GM21576 (cell line): ENCODE measurements around the gene STRC.
"Not testable (repeated sequence)": the region's sequence is repeated elsewhere in the genome, so short reads cannot be mapped to it uniquely, and the experiment has no call there.

Experiments
- ATAC-seq: cut with Tn5 transposase; IDR thresholded peaks from one replicate; pipeline ENCODE4 v1.9.1; 2021; ENCODE audit warnings: mild to moderate bottlenecking, moderate library complexity; ENCODE audit not compliant: unreplicated experiment

STRC gene

DNA sequence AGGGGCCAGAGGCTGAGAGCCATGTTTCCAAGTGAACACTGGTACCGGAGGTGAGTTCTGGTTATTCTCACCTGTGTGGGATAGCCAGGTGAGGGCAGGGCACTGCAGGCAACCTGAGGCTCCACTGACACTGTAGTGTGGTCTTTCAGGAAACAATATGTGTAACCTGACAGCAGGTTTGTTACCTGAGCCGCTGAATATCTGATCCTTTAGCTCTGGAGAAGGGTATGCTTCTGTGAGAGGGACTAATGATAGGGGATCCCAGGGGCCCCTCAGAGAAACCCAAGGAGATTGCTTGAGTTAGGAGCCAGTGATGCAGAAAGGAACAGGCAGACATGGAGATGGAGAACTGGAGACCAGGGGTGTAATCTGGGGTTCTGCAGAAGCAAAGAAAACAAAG, at the start of gene STRC:
STRC (minus strand) TSS at position 101 of the 400 bp plus-strand sequence; CDS start at position 23, 78 bp downstream.
- not testable (repeated sequence) for ATAC-seq

DNA sequence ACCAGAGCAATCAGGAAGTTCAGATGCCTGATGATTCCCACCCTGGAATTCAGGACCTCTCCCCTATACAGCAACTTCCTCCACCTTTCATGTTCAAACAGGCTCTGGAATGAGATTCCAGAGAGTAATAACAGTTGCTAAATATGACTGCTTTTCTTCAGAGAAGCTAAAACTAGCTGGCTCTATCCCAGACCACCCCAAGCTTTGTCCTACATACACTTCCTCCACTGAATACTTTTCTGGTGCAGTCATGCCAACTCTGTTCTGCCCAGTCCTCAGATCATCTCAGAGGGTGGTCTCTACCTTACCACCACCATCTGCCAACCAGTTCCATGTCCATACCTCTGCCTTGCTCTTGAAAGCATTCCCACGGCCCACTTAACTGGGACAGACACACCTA, 47.6 kb upstream of the STRC start:
- ATAC-seq = not testable (repeated sequence)

DNA sequence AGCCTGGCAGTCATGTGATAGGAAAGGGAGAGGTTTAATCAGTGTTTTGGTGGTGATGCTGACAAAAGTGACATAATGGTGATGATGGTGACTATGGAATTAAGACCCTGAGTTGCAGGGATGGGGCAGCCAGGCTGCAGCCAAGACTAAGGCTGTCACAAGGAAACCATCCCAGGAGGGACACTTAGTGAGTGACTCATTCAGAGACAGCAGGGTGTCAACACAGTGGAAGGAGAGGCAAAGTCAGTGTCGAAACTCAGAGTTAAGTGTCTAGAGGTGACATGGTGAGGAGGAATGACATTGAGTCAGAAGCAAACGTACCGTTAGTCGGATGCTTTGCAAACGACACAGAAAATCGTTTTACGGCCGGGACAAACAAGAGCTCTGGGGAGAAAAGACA, 44.7 kb upstream of the STRC start:
- ATAC-seq = not testable (repeated sequence)

DNA sequence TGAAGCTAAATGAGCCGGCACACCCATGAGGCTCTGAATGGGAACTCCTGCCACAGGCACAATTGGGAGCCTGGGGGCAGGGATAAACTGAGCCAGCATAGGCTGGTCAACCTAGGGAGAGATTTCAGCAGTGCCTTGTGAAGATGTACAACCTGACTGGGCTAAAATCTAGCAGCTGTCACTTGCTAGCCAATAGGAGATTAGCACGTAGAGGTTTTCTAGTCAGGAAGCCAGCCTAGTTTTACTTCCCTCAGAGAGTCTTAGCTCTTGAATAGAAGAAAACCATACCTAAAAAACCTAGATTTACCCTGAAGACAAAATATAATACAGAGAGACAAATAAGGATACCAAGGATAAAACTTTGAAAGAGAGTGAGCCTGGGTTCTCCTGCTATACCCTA, 43.7 kb upstream of the STRC start:
- not testable (repeated sequence) for ATAC-seq

DNA sequence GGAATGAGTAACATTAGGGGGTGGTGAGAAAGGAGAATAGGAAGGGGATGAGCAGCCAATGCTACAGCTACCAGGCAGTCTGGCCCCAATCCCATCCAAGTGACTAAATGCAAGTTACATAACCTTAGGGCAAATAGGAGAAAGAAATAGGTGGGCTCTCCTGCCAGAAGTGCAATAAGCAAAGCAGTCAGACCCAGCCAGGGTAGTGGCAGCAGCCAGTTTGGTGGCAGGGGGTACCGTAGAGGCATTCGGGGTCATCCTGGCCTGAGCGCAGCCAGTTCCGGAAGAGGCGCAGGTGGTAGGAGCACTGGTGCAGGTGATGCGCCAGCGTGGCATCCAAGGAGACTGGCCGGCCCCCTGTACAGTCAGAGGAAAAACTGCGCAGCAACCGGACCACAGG, 41.1 kb upstream of the STRC start:
- not testable (repeated sequence) for ATAC-seq

DNA sequence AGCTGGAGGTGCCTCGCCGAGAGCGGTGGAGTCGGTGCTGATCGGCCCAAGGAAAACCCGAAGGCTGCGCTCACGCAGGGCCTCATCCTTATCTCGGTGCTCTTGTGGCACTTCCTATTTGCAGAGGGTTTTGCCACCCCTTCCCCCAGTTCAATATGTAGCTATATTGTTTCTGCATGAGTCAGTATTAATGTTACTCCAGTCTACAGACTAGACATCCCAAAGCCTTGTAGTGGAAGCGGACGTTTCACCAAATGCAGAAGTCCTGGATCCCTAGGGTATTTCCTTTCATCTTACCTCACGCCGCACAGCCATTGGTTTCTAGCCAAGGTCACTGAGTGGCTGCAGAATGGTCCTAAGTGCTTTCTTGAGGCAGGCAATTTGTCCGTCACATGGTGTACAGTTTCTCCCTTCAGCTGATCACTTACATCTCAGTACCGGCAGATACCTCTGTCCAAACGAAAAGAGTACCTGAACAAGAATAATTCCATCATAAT, 30.9 kb upstream of the STRC start:
- not testable (repeated sequence) for ATAC-seq

DNA sequence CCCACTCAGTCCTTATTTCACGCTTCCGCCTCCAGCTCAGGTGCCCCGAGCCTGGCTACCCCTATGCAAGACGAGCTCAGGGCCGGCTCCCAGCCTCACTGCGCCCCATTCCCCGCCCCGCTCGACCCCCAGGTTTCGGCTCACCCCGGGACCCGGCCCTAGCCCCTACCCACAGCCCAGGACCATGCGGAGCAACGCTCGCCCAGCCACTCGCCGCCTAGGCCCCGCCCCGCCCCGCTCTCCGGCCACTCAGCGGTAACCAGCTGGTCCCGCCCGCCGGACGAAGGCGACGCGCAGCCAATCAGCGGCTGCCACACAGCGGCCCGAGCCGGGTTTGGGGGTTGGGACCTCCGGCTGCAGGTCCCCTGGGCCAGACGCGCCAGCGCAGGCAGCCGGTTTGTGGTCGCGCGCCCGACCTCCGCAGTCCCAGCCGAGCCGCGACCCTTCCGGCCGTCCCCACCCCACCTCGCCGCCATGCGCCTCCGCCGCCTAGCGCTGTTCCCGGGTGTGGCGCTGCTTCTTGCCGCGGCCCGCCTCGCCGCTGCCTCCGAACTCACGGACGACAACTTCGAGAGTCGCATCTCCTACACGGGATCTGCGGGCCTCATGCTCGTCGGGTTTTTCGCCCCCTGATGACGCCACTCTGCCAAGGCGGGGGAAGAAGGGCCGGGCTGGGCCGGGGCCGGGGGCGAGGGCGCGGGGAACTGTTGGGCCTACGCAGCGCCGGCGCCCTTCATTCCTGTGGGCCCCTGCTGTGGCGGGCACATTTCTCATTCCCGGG, 30.2 kb upstream of the STRC start, which contains the start of gene CATSPER2:
CATSPER2 (minus strand) TSS at position 196 of the 781 bp plus-strand sequence. CDS start 783 bp downstream, outside the sequence.
- ATAC-seq = no peak

DNA sequence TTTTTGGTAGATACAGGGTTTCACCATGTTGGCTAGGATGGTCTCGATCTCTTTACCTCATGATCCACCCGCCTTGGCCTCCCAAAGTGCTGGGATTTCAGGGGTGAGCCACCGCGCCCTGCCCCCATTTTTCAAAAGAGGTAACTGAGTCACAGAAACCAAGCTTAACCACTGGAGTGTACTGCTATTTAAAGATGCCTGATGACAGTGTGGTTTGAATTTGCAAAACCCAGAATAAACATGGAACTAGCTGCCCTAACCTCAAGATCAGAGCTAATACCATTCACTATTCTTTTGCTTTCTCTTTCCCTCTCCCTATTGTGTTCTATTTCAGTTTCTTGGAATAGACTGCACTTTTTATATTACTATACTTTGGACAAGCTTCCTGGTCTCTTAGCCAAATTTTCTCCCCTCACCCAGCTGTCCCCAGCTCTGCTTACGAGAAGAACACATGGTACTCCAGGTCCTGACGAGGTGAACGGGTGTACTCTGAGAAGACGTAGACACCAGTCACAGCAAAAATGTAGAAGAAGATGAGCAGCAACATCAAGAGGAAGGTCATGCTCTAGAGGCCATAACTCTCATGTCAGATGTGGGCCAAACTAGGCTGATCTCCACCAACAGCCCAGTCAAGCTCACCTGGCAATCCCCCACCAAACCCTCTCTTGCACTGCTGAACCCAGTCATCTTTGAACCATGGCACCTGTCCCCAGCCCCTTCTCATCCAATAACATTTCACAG, 20.0 kb upstream of the STRC start:
- peak; percentile 62 for ATAC-seq

DNA sequence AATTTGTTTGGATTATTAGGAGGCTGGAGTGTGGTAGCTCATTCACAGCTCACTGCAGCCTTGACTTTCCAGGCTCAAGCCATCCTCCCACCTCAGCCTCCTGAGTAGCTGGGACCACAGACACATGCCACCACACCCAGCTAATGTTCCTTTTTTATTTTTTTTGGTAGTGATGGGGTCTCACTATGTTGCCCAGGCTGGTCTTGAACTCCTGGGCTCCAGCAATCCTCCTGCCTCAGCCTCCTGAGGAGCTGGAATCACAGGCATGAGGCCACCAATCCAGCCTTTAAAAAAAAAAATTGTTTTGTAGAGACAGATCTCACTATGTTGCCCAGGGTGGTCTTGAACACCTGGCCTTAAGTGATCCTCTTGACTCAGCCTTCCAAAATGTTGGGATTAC, 8.3 kb upstream of the STRC start:
- ATAC-seq = not testable (repeated sequence)

DNA sequence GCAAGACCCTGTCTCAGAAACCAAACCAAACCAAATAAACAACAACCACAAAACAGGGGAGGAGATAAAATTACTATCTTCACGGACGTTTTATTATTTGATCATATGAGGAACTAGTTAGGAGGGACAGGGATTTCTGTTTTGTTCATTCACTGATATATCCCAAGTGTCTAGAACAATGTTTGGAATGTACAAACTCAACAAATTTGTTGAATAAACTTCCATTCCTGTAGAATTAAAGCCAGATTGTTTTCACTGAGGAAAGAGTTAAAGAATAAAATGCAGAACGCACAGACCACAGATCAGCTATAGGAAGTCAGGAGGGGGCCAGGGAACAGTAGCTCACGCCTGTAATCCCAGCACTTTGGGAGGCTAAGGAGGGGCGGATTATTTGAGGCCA, 6.5 kb upstream of the STRC start:
- no peak for ATAC-seq

DNA sequence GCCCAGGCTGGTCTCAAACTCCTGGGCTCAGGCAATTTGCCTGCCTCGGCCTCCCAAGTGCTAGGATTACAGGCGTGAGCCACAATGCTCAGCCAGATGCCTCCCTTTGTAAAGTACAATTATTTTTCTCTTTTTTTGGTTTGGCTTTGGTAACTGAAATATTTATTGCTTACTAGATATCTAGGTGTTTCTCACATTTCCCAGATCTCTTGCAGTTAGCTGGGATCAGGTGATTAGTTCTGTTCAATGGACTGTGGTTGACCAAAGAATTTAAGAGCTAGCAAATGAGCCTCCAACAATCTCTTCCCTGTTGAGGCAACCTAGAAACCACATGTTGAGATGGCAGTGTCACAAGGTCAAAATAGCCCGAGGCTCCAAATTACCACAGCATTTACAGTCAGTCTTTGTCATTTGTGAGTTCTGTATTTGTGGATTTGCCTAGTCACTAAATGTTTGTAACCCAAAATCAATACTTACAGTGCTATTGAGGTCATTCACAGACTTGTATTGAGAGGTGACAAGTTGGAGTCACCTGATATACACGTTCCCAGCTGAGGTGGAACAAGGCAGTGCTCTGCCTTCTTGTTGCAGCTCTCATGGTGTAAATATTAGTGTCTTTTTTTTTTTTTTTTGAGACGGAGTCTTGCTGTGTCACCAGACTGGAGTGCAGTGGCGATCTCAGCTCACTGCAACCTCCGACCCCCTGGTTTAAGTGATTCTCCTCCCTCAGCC, 3.6 kb upstream of the STRC start:
- not testable (repeated sequence) for ATAC-seq

DNA sequence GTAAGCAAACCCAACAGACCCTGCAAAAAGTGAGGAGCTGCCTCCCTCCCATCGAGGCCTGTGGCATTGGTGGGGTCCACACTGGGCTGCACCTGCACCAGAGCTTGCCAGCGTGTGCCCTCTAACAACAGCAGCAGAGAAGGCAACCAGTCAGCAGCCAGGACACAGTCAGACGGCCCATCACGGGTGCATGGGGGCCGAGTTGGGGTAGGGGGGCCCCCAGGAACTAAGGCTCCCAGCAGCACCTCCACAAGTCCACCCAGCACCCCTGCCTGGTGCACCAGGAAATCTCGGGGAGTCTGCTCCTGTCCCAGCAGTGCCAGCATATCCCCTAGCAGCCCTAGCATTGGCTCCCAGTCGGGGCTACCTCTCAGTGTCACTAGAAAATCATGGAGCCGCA, 850 bp downstream of the STRC start:
- ATAC-seq = not testable (repeated sequence)

DNA sequence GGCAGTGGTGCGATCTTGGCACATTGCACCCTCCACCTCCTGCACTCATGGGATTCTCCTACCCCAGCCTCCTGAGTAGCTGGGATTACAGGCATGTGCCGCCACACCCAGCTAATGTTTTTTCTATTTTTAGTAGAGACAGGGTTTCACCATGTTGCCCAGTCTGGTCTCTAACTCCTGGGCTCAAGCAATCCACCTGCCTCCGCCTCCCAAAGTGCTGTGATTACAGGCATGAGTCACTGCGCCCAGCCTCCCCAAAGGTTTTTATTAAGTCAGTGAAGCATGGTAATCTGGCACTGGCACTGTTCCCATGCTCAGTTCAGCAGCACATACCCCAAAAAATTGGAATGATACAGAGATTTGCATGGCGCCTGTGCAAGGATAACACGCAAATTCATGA, 16.4 kb downstream of the STRC start:
- ATAC-seq = not testable (repeated sequence)

DNA sequence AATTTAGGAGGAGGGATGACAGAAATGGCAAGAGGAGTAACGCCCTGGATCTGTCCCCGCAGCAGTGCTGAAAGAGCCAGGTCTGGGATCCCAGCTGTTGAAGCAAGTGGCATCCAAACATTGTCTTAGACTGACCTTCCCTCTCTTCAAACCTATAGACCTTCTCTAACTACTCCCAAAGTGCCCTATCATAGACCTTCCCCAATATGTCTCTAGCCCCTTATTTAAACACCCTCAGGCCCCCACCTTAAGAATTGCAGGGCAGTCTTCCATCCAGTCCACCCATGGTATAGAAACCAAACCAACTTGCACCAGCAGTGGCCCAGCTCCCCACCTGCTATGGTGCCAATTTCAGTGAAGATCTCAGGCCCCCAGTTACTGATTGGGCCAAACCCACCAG, 18.4 kb downstream of the STRC start:
- not testable (repeated sequence) for ATAC-seq

DNA sequence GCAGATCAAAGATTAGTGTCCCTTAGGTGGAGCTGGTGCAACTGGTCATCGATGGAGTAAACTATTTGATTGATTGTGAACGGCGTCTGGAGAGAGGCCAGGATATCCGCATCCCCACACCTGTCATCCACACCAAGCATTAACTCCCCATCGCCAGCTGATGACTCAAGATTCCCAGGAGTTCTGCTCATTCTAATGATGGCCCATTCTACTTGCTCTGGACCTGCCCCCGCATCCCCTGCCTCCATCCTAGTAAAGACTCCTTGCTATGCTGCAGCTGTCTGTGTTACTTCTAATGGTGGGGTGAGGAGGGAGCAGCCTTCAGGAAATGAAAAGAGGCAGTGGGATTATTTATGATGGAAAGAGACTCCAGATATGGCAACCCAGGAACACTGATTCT, 19.5 kb downstream of the STRC start:
- not testable (repeated sequence) for ATAC-seq

DNA sequence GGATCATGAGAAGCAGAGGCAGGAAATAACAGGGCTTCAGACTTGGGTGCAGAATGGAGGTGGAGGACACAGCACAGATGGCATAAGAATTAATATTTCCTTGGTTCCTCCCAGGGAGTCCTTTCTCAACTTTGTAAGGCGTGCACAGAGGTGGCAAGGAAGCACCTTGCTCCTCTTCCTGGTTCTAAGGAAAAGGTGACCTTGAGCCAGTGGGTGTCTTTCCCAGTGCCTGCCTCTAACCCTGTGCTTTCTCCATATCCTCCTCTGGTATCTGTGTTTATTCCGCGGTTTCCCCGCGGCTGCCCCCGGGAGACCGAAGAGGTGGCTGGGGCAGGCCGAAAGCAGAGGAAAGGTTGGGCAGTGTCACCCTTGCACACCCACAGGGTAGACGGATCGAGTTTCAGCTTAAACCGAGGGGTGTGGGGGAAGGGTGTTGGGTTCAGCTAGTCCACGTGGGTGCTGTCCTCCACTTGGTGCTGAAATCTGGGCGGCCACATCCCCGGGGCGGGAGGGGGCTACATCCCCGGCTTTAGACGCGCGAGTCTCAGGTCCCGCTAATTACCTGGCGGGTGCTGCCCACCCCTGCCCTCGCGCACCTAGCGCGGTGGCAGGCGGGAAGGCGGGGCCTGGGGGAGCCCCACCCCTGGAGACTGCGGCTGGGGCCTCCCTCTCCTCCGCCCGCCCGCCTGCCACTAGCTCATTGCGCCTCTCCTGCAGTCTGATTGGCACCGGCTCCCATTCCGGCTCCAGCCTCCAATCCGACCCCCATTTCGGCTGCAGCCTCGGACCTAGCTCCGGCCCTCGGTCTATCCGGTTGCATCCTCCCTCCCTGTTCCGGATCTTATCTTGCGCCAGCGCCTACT, 25.0 kb downstream of the STRC start, which contains the start of gene CKMT1B:
CKMT1B (plus strand) TSS at position 700 of the 863 bp plus-strand sequence. CDS start 192 bp downstream, outside the sequence.
- not testable (repeated sequence) for ATAC-seq

DNA sequence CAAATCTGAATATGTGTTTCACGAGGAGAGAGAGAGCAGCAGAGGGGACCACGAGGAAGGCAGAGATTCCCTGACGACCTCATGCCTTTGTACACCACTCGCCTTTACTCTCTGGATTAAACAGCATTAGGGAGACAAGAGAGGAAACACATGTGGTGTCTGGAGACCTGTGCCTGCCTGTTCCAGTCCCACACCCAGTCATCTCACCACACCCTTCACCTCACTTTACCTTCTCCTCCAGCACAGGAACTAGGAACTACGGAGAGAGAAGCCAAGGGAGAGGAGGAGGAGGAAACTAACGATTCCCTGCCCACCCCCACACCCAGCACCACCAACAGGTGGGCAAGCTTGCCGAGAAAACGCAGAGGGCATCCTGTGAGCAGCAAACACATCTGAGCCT, 25.8 kb downstream of the STRC start:
- not testable (repeated sequence) for ATAC-seq

DNA sequence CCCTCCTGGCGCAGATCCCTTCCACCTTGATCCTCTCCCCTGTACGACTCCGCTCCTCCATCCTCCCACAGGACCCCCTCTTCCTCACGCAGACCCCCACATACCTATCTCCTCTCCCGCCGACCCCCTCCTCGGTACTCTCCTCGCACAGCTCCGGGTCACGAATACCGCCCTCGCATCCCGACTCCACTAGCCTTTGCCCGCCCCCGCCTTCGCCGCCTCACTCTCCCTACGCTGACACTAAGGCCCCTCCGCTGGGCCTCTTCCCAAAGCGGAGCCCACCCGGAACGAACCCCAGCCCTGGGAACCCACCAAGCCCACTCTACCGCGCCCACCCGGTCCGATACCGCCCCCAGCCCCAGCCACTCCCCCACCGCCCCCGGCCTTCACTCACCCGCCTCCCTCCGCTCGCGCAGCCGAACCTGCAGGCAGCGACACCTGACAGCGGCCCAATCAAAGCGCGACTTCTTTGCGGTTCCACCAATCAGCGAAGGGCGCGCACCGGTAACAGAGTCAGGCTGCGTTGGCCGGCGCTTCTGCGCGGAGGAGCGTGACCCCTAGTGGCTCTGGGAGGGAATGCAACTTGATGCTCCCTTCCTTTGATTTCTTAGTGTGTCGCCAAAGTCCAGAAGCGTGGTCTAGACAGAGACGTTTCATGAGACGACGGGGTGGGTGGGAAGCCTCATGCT, 28.7 kb downstream of the STRC start, which contains the start of gene PPIP5K1:
PPIP5K1 (minus strand) TSS at position 431 of the 689 bp plus-strand sequence. CDS start 5,704 bp downstream, outside the sequence.
- ATAC-seq = peak; percentile 97

DNA sequence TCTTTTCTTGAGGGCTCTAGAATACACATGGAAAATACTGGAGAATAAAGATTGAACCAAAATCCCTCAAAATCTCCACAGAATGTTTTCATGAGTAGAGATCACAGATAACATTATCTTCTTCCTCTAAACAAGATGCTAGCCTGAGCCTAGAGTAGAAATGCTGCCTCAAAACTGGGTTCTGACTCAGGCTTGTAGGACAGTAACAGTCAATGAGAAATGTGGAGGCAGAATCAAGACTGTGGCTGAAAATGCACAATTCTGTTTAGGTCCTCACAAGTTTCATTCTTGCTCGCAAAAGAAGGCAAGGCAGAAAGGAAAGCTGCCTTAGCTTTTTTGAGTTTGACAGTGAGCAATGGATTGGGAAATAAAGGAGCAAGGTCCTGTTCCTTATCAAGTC, 44.0 kb downstream of the STRC start:
- ATAC-seq = not testable (repeated sequence)
